ENCODE data around the gene GMIP.

GMIP gene

DNA sequence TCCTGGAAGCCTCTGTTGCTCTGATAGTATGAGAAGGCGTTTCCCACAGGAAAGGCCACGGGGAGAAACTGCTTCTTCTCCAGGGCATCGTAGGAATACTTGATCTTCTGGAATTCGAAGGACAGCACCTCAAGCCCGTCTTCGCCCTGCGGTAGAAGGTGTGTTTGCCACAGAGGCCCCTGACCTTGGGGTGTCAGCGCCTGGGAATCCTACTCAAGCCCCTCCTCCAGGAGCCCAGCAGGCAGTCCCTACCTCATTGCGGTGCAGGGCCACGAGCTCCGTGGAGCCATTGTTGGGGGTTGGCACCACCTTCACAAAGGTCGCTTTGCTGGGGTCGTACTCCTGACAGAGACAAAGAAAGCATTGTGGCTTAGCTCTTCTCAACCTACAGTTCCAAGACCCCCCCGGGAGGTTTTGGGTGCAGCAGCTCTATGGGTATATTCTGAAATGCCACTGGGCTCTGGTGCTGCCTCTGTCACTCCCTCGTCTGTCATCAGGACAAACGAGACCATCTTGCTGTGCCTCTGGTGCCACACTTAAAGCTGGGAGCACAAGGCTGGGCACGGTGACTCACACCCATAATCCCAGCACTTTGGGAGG lies 16.3 kb upstream of the GMIP start:
- no peak overlapping the region for H3K4me3 ChIP-seq (ENCODE audit: low read depth, low read length)
- POLR2A ChIA-PET = no interaction called here
- TF ChIP-seq, protein P1, sequence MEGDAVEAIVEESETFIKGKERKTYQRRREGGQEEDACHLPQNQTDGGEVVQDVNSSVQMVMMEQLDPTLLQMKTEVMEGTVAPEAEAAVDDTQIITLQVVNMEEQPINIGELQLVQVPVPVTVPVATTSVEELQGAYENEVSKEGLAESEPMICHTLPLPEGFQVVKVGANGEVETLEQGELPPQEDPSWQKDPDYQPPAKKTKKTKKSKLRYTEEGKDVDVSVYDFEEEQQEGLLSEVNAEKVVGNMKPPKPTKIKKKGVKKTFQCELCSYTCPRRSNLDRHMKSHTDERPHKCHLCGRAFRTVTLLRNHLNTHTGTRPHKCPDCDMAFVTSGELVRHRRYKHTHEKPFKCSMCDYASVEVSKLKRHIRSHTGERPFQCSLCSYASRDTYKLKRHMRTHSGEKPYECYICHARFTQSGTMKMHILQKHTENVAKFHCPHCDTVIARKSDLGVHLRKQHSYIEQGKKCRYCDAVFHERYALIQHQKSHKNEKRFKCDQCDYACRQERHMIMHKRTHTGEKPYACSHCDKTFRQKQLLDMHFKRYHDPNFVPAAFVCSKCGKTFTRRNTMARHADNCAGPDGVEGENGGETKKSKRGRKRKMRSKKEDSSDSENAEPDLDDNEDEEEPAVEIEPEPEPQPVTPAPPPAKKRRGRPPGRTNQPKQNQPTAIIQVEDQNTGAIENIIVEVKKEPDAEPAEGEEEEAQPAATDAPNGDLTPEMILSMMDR (IDR thresholded peaks at IDR 0.05; ENCODE audit: insufficient read depth, low read length, missing control alignments) = no peak
- no peak for DNase-seq (ENCODE audit: low read depth, low spot score)
- CTCF ChIA-PET = interaction anchor here (1.2 to 7.4 kb wide), 3 partner anchors 15 to 127 kb away, joined by 3 to 41 read pairs (median 18); partner anchors contain the start of gene GMIP

DNA sequence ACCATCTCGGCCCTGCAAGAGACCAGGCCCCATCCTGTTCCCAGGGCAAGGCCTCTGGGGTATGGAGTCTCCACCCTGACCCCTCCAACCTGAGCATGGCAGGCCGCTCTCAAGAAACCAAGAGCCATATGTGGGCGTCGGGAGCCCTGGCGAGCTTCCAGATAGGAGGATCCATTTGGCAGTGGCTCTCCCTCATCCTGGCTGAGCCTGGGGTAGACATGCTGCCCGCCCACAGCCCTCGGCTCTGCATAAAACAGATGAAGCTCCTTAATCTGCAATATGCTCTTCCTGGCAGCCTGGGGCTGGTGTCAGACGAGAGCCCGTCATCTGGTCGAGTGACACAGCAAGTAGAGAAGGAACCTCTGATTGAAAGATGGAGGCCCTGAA lies 13.9 kb upstream of the GMIP start:
- no peak overlapping the region for H3K4me3 ChIP-seq (ENCODE audit: low read depth, low read length)
- POLR2A ChIA-PET = interaction anchor here (0.6 kb wide), 1 partner anchor 456 kb away, joined by 3 read pairs; no protein-coding TSS in a partner anchor
- CTCF ChIA-PET = interaction anchor here (3.4 to 7.4 kb wide), 2 partner anchors 13 to 125 kb away, joined by 18 to 41 read pairs; partner anchors contain the start of gene GMIP
- TF ChIP-seq, protein P1 (IDR thresholded peaks at IDR 0.05; ENCODE audit: insufficient read depth, low read length, missing control alignments) = no peak
- no peak for DNase-seq (ENCODE audit: low read depth, low spot score)

DNA sequence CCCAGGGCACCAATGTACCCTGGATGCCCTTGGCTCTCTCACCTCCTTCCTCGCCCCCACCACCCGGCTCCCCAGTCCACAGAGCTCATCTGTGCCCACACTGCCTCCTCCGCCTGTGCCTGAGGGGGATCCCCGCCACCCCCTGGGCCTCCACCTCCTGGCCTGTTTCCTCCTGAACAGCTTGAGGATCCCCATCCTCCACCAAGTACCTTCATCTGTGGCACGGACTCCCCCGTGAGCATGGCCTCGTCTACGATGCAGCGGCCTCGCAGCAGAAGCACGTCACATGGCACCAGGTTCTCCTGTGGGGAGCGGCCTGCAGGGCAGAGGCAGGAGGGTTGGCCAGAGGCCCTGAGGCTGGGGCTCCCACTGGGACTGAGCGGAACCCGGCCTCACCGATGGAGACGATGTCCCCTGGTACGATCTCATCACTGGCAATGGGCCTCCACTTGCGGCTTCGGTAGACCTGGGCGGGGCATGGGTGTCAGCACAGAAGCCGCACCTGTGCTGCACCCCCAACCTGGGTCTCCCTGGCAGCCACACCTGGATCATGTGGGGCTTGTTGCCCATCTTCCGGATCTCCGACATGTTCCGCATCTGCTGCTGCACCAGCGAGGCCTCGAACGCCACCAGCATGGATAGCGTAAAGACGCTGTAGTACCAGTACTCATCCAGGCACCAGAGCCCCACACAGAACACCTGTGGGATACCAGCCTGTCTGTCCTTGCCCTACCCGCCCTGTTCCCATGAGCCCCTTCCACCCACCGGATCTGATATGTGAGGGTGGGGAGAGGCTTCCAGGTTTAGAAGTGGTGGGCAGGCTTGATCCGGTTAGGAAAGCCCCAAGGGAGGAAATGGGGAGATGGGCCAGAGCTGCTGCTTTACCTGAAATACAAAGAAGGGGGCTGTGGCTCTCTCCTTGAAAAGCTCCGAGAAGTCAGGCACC lies 13.3 kb upstream of the GMIP start:
- TF ChIP-seq, protein P1 (IDR thresholded peaks at IDR 0.05; ENCODE audit: insufficient read depth, low read length, missing control alignments) = no peak
- H3K4me3 ChIP-seq (ENCODE audit: low read depth, low read length) = no peak overlapping the region
- POLR2A ChIA-PET = no interaction called here
- CTCF ChIA-PET = interaction anchor here (2.4 to 7.4 kb wide), 3 partner anchors 12 to 124 kb away, joined by 9 to 41 read pairs (median 18); partner anchors contain the start of gene GMIP
- DNase-seq (ENCODE audit: low read depth, low spot score) = no peak

DNA sequence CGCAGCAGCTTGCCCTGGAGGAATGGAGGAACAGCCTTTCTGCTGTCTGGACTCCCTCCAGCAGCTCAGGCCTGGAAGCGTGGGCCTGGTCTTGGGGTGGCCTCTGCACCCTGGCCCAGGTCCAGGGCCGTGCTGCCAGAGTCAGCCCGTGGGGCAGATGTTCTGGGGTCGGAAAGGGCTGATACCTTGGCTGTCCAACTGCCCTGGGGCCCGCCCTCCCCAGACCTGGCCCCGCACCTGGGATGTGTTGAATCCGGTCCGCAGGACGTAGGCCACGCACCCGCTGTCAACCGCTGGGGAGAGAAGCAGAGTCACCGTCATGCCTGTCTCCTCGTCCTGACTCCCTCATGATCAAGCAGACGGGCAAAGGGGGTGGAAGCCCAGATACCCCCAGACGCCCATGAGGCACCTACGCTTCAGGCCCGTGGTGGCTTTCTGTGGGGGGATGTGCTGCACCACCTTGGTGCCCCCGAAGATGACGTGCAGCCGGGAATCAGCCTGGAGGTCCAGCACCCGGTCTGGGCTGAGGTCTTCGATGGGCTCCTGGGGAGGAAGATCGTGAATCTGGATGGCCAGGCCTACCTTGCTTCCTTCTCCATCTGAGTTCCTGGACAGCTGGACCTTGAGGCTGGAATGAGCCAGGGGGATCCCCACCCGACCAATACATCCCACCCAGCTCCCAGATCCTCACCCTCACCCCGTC lies 12.3 kb upstream of the GMIP start:
- DNase-seq (ENCODE audit: low read depth, low spot score) = no peak
- TF ChIP-seq, protein P1 (IDR thresholded peaks at IDR 0.05; ENCODE audit: insufficient read depth, low read length, missing control alignments) = no peak
- POLR2A ChIA-PET = no interaction called here
- H3K4me3 ChIP-seq (ENCODE audit: low read depth, low read length) = no peak overlapping the region
- CTCF ChIA-PET = interaction anchor here (2.4 kb wide), 1 partner anchor 12 kb away, joined by 9 read pairs; the partner anchor contains the start of gene GMIP

DNA sequence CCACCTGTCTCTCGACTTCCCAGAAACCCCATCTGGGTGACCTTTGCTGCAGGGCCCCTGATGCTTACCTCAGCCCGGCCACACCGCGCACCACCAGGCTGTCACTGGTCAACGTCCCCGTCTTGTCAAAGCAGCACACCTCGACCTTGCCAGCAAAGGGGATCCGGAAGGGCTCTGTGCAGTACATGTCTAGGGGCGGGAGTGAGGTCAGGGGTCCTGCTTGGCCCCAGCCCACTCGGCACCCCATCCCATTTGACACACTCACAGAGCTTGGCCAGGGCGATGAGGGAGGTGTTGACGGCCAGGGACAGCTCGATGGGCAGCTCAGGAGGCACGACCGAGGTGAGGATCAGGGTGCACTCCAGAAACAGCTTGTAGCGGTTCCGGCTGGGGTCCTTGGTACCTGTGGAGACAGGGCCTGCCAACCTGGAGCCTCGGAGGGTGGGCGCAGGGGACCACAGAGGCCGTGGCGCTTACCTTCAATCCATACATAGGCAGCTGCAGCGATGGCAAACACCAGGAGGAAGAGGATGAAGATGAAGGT lies 11.7 kb upstream of the GMIP start:
- POLR2A ChIA-PET = no interaction called here
- CTCF ChIA-PET = interaction anchor here (2.4 to 4.0 kb wide), 2 partner anchors 11 to 123 kb away, joined by 9 to 26 read pairs; partner anchors contain the start of gene GMIP
- no peak for DNase-seq (ENCODE audit: low read depth, low spot score)

More for the DNA sequence above, 11.7 kb upstream of the GMIP start:
- TF ChIP-seq, protein P1 (IDR thresholded peaks at IDR 0.05; ENCODE audit: insufficient read depth, low read length, missing control alignments) = no peak
- no peak overlapping the region for H3K4me3 ChIP-seq (ENCODE audit: low read depth, low read length)
